ENCODE results near the gene NLRC5. TPM values are rescaled to one million over a fixed set of nuclear protein-coding genes. Genes with fewer than 3 reads are reported as not detected.
"Not testable (repeated sequence)": the region's sequence is repeated elsewhere in the genome, so short reads cannot be mapped to it uniquely, and the experiment has no call there.

The NLRC5 gene
- polyA plus RNA-seq, 12 donors = 3.1 to 11.0 (median 4.8) TPM; not detected in 1

DNA sequence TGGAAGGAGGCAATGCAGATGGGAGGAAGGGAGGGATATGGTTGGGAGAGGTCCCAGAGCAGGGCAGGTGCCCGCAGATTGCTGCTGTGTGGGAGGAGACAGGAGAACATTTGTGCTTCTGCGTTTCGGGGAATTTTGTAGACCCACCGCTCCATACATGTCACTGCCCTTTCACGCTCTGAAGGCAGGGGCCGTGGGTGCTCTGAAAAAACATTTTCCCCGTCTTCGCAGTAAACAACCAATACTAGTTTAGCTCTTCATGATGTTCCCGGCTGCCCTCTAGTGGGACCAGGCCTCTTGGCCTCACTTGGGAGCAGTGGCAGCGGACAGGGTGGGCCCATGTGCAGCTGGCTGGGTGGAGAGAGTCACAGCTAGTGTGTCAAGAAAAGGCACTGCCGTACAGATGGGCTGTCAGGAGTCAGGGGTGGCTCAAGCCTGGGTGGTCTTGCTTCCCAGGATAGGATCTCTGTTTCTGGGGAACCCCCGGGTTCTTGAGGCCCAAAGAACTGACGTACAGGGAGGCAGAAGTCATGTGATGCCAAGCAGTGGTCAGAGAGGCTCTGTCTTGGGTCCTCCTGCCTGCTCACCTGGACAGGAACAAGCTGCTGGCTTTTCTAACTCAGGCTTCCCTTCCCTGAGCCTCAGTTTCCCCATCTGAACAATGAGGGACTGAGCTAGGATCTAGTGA is 56.5 kb downstream of the NLRC5 start:
- DNase-seq = peak; percentile 62

DNA sequence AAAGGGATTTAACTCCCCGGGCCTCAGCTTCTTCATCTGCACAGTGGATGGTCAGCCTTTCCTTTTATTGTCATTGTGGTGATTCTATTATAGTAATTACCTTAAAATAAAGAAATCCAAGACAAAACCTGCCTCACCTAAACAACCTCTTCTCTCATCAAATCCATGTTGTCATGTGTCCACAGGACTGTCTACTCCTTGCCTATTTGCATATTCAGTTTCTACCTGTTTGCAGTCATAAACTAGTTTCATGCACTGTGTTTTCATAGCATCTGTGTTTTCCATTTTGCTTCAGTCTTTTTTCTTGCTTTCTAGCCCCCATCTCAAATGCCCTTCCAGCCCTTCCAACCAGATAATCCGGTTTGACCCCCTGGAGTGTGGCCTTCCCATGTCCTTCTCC is 58.7 kb downstream of the NLRC5 start:
- DNase-seq = no peak

DNA sequence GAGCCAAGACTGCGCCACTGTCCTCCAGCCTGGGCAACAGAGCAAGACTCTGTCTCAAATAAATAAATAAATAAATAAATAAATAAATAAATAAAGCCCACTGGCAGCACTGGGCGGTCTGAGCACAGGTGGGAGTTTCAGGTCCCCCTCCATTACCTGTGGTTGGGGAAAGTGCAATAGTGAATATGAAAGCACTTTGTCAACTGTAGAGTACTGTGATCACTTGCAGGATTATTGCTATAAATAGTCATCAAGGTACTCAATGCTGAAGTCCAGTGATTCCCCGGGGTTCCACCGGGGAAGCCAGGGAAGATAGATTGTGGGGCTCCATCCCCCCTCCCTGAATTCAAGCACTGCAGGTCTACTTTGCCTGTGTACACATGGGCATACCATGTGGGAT is 60.3 kb downstream of the NLRC5 start:
- DNase-seq = no peak

DNA sequence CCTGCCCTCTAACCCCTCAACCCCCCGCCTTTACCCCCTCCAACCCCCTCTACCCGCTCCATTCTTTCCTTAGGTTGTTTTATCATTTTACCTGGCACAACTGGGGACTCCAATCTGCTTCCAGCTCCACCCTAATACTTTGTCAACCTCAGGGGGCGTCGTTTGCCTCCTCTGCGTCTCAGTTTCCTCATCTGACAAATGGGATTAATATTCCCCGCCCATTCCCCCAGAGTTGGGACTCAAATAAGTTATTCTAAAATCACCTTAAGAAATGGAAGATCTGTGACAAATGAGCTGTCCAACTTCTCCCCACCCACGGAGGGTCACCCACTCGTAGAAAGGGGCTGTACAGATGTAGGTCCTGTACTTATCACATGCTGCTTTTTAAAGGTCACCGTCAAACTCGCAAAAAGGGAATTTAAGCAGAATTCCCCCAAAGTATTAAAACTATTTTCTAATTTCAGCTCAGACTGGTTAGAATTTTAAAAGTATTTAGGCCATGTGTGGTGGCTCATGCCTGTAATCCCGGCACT is 62.4 kb downstream of the NLRC5 start:
- DNase-seq = no peak

DNA sequence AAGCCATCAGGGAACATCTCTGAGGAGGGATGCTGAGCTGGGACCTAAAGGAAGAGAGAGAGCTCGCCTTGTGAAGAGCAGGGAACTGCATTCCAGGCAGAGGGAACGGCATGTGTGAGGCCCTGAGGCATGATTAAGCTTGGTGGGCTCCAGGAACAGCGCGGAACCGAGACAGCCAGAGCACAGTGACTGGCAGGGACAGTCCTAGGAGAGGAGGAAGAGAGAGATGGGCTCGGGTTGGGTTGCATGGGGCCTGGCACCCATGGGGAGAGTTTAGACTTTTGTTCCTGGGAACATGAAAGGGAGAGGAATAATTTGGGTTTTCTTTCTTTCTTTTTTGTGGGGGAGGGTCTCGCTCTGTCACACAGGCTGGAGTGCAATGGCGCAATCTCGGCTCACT is 63.8 kb downstream of the NLRC5 start:
- no peak for DNase-seq

DNA sequence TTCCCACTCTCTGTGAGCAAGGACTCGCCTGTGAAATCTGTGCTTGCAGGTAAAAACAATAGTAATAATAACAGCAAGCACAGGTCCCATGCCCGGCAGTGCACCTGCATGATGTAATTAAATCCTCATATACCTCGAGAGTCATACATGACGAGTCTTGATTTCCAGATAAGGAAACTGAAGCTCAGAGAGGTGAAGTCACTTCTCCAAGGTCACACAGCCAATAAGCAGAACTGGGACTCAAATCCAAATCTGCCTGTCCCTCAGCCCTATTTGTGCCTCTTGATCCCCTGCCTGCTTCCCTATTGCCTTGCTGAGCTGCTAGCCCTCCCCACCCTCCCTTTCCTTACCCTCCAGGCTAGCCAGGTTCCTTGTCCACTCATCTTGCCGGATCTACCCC is 65.0 kb downstream of the NLRC5 start:
- DNase-seq = no peak

DNA sequence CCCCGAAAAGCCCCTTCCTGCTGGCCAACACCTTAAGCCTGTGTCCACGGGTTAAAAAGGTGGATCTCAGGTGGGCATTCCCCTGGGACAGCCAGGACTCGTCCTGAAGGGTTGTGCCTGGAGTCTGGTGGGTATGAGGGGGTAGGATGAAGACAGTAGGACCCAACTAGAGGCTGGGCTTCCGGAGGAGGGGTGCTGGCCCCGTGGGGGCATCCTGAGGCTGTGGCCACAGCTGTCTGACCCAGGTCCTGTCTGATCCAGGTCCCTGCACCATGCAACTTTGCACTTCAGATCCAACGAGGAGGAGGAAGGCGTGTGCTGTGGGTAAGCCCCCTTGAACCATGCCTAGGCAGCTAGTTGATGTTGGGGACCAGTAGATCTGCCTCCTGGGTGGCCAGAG is 65.4 kb downstream of the NLRC5 start:
- DNase-seq = no peak

DNA sequence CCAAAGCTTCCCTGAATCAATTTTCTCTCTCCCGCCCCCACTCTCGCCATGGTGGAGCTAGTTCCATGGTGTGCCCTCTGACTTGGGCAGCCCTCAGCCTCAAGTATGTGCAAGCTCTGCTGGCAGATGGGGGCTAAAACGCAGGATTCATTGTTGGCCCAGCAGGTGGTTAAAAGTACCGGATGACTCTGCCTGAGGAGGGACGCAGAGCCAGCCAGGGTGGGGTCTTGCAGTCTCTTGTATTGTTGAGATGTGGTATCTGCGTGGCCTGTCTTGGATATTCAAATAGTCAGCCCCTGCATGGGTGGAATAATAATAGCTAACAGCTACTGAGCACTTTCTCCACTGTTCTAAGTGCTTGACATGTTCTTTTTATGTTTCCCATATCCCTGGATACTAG is 66.3 kb downstream of the NLRC5 start:
- no peak for DNase-seq

DNA sequence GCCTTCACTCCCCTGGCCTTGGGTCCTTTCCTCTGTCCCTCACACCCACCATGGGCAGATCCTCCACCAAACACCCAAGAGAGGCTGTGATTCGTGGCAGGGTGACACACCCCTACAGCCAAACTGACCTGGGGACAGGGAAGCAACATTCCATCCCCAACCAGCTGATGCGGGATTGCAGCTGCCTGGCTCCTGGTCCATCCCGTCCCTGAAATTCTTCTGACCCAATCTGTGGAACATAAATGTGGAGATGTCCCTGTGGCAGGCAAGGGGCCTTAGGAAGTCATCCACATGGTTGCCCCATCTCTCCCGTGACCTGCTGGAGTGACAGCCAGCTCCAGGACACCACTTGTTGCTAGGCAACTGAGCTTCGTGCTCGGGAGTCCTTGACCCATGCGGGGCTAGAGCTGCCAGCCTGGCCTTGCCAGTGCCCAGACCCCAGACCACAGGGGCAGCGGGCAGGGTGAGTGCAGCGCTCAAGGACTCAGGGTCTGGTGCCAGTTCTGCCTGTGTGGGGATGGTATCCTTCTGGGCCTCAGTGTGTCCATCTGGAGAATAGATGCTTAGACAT is 69.0 kb downstream of the NLRC5 start:
- no peak for DNase-seq

DNA sequence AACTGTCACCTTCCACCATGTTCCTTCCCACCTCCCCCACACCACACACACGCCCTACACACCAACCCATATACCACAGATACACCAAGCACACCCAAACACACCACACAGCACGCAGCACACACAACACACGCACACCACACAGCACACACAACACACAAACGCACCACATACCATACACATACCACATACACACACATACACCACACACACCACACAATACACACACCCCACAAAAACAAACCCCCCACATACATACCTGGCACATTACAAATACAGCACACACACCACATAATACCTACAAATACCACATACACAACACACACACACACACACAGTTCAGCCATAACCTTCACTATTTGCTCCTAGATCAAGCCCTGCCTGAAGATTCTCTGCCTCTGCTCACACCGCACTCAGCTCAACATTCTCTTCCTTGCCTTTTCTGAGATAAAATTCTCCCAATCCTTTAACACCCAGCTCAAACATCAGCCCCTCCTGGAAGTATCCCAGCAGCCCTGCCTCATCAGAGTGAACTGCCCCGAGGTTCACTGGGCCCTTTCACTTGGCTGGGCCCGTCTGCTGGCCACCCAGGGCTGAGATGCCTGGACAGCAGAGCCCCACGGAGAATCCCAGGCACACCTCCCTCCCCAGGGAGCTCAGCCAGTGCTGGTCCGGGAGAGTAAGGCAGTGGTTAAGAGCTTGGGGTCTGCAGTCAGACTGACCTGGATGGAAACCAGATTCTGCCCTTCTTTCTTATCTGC is 71.1 kb downstream of the NLRC5 start:
- no peak for DNase-seq

DNA sequence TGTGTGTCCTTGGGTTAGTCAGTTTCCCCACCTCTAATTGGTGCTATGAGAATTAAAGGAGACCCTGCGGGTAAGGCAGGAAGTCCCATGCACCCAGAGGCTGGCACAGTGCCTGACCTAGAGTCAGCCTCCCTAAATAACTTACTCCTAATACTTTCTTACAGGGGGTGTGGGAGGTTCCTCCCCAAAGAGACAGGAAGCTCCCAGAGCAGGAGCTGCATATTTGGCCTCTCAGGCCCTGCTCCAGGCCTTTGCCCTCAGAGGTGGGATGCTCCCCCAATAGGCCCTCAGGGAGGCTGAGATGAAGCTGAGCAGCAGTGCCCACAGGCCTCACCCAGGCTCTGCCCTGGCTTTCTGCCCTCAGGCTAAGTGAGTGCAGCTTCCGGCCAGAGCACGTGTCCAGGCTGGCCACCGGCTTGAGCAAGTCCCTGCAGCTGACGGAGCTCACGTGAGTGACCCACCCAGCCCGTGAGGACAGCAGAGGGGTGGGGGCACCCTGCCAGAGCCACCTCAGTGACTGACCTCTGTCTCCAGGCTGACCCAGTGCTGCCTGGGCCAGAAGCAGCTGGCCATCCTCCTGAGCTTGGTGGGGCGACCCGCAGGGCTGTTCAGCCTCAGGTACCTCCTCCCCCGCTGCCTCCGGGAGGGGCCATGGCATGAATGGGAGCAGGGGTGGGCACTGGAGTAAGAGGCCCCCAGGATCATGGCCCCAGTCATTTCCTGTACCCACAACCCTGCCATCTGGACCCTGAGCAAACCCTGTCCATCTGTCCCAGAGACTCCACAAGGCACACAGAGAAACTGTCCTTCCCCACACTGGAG is 71.9 kb downstream of the NLRC5 start:
- peak; percentile 24 for DNase-seq

DNA sequence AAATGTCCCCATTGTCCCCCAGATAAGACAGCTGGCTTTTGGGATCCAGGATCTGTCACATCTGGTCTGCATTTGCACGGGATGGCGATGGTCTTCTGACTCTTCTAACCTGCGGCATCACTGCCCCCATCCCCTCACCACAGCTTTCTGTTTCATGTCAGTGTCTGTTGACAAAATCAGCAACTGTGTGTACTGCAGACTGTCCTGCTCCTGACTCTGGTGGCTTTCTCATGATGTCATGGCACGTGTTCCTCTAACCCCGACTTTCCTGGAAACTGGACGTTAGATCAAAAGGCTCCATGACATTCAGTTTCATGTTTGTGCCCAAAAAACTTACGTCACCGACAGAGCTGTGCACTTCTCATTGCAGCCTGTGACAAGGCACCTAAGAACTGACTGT is 73.0 kb downstream of the NLRC5 start:
- DNase-seq = peak; percentile 40

DNA sequence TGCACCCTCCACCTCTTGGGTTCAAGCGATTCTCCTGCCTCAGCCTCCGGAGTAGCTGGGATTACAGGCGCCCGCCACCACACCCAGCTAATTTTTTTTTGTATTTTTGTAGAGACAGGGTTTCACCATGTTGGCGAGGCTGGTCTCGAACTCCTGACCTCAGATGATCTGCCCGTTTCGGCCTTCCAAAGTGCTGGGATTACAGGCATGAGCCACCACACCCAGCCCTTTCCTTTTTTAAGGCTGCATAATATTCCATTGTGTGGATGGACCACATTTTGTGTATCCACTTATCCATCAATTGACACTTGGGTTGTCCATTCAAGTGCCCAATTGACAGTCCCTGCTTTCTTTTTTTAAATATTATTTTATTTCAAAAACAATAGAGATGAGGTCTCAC is 73.8 kb downstream of the NLRC5 start:
- DNase-seq = not testable (repeated sequence)

DNA sequence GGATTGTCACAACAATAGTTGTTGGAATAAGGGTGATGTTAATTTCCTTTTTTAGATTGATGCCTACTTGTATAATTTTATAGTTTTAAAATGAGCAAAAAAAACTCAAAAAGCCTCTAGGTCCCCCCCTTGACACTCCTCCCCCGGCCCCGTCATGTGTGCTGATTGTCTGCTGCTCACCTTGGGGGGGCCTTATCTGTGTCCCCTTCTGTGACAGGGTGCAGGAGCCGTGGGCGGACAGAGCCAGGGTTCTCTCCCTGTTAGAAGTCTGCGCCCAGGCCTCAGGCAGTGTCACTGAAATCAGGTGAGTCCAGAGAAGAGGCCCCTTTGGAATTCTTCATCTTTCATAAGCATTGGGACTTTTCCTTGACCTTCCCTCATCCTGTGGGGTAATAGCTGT is 75.6 kb downstream of the NLRC5 start:
- DNase-seq = no peak

DNA sequence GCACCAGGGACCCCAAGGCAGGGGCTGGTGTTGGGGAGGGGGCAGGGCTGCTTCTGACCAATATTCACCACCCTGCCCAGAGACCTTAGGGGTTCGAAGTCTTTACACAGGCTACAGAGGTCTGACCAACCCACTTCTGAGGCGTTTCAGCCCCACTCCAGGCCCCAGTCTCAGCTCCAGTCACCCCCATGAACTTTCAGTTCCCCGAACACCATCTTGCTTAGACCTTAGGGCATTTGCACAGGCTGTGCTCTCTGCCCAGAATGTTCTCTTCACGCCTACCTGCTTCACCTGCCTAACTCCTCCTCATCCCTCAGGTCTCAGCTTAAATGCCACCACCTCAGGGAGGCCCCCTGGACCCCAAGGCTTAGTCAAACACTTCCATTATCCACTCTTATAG is 77.3 kb downstream of the NLRC5 start:
- no peak for DNase-seq

DNA sequence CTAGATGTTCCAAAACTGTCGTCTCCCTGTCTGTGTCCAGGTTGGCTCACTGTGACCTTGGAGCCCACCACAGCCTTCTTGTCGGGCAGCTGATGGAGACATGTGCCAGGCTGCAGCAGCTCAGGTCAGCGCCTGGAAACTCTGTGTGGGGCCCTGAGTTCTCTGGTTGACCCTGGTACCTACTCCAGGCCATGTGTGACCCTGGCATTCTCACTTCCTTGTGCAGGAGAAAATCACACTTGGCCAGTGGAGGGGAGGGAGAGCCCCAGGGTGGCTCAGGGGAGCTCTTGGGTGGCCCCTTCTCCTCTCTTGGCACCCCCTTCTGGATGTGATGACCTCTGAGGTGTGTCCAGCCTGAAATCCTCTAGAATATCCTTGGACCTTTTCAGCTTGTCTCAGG is 78.0 kb downstream of the NLRC5 start:
- no peak for DNase-seq

DNA sequence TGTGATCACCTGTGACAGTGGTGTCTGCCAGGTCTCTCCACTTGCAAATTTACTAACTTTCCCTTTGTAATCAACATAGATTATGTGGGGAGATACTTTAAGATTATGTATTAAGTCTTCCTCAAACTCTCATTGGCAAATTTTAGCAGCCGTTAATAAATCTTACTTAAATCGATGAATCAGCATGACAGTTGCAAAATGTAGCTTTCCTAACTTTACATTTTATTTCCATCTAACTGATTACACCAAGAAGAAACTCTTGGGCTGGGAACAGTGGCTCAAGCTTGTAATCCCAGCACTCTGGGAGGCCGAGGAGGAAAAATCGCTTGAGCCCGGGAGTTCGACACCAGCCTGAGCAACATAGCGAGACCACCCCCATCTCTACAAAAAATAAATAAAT is 79.7 kb downstream of the NLRC5 start:
- DNase-seq = no peak

DNA sequence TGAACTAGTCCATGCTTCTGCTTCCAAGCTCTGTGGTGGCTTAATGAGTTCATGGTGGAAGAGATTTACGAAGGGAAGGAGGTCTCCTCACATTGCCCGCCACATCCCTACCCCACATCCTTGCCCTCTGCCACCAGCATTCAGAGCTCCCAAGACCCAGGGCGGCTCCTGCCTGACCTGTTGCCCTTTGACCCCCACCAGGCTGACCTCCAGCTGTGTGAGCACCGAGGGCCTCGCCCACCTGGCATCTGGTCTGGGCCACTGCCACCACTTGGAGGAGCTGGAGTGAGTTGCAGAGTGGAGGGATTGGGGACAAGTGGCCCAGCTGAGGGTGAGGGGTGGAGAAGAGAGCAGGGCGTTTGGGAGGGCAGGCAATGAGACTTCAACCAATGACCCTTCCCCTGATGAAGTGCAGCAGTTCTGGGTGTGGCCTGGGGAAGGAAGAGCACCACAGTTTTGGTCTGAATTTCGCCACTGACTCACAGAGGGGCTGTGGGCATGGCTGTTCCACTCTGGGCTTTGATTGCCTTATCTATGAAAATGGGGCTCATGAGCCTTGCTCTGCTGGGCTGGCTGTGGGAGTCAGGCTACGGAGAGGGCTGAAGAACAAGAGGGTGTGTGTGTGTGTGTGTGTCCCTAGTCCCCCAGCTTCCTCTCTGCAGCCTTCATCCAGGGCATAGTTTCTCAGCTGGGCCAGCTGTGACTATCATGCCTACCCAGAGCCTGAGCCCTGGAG is 80.4 kb downstream of the NLRC5 start:
- no peak for DNase-seq

DNA sequence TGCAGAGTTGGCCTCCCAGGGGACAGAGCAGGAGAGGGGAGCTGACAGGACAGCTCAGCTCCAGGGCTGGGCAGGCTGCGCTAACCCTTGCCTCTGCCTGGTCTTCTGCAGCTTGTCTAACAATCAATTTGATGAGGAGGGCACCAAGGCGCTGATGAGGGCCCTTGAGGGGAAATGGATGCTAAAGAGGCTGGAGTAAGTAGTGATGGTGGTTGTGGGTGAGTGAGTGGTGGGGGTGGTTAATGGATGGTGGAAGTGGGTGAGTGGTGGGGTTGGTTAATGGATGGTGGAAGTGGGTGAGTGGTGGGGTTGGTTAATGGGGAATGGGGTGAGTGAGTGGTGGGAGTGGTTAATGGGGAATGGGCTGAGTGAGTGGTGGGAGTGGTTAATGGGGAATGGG is 81.1 kb downstream of the NLRC5 start:
- DNase-seq = no peak

DNA sequence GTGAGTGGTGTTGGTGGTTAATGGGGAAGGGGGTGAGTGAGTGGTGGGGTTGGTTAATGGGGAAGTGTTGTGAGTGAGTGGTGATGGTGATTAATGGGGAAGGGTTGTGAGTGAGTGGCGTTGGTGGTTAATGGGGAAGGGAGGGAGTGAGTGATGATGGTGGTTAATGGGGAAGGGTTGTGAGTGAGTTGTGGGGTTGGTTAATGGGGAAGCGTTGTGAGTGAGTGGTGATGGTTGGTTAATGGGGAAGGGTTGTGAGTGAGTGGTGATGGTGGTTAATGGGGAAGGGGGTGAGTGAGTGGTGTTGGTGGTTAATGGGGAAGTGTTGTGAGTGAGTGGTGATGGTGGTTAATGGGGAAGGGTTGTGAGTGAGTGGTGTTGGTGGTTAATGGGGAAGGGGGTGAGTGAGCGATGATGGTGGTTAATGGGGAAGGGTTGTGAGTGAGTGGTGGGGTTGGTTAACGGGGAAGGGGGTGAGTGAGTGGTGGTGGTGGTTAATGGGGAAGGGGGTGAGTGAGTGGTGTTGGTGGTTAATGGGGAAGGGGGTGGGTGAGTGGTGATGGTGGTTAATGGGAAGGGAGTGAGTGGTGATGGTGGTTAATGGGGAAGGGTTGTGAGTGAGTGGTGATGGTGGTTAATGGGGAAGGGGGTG is 81.8 kb downstream of the NLRC5 start:
- not testable (repeated sequence) for DNase-seq

Measured in muscle of arm (tissue), 12 donors.